ENCODE measurements around the gene ZBED1.

The ZBED1 gene

GRCh38 chrX:2487366-2487765 is 13.4 kb downstream of the ZBED1 start:
- TF ChIP-seq NFIC (IDR thresholded peaks at IDR 0.05): no peak
- no peak for TF ChIP-seq RAD21 (IDR thresholded peaks at IDR 0.05; ENCODE audit: low read depth)
- no peak for TF ChIP-seq CEBPB (IDR thresholded peaks at IDR 0.05)
- TF ChIP-seq FOXM1 (IDR thresholded peaks at IDR 0.05; ENCODE audit: borderline replicate concordance, low read depth): no peak
- TF ChIP-seq CREB1 (IDR thresholded peaks at IDR 0.05; ENCODE audit: low read depth): no peak
- TF ChIP-seq USF1 (IDR thresholded peaks at IDR 0.05): no peak
- TF ChIP-seq REST (IDR thresholded peaks at IDR 0.05; ENCODE audit: low read depth): no peak
- TF ChIP-seq MAX (IDR thresholded peaks at IDR 0.05): no peak
- no peak for TF ChIP-seq TAF1 (IDR thresholded peaks at IDR 0.05; ENCODE audit: low read depth)
- TF ChIP-seq ZBTB7A (IDR thresholded peaks at IDR 0.05; ENCODE audit: low read depth): no peak
- no peak for TF ChIP-seq EP300 (IDR thresholded peaks at IDR 0.05; ENCODE audit: borderline replicate concordance)
- TF ChIP-seq TEAD4 (IDR thresholded peaks at IDR 0.05): no peak

GRCh38 chrX:2486476-2487133 is 14.2 kb downstream of the ZBED1 start:
- TF ChIP-seq TCF12 (IDR thresholded peaks at IDR 0.05; ENCODE audit: low read depth) (no peak), FOXM1 (IDR thresholded peaks at IDR 0.05; ENCODE audit: borderline replicate concordance, low read depth) (no peak), TAF1 (IDR thresholded peaks at IDR 0.05; ENCODE audit: low read depth) (no peak), REST (IDR thresholded peaks at IDR 0.05; ENCODE audit: low read depth) (no peak), CEBPB (IDR thresholded peaks at IDR 0.05) (no peak), CREB1 (IDR thresholded peaks at IDR 0.05; ENCODE audit: low read depth) (no peak), ZBTB7A (IDR thresholded peaks at IDR 0.05; ENCODE audit: low read depth) (no peak), NFIC (IDR thresholded peaks at IDR 0.05) (no peak), YY1 (IDR thresholded peaks at IDR 0.05; ENCODE audit: low read depth) (no peak), USF1 (IDR thresholded peaks at IDR 0.05) (no peak), EGR1 (IDR thresholded peaks at IDR 0.05) (no peak), TEAD4 (IDR thresholded peaks at IDR 0.05) (no peak)

- TF ChIP-seq CREB1 (IDR thresholded peaks at IDR 0.05; ENCODE audit: low read depth): no peak
- no peak for TF ChIP-seq CEBPB (IDR thresholded peaks at IDR 0.05)
- TF ChIP-seq EP300 (IDR thresholded peaks at IDR 0.05; ENCODE audit: borderline replicate concordance): no peak
- no peak for TF ChIP-seq FOXM1 (IDR thresholded peaks at IDR 0.05; ENCODE audit: borderline replicate concordance, low read depth)
- no peak for TF ChIP-seq TAF1 (IDR thresholded peaks at IDR 0.05; ENCODE audit: low read depth)
- no peak for TF ChIP-seq NFIC (IDR thresholded peaks at IDR 0.05)
Observed at GRCh38 chrX:2485789-2486345, 14.9 kb downstream of the ZBED1 start.

- TF ChIP-seq TEAD4 (IDR thresholded peaks at IDR 0.05) (no peak), CEBPB (IDR thresholded peaks at IDR 0.05) (no peak), EP300 (IDR thresholded peaks at IDR 0.05; ENCODE audit: borderline replicate concordance) (no peak), FOXM1 (IDR thresholded peaks at IDR 0.05; ENCODE audit: borderline replicate concordance, low read depth) (no peak), YY1 (IDR thresholded peaks at IDR 0.05; ENCODE audit: low read depth) (no peak), CREB1 (IDR thresholded peaks at IDR 0.05; ENCODE audit: low read depth) (no peak), RAD21 (IDR thresholded peaks at IDR 0.05; ENCODE audit: low read depth) (no peak), EGR1 (IDR thresholded peaks at IDR 0.05) (no peak), TCF12 (IDR thresholded peaks at IDR 0.05; ENCODE audit: low read depth) (no peak), NFIC (IDR thresholded peaks at IDR 0.05) (no peak)
Observed at GRCh38 chrX:2484721-2485648, 15.8 kb downstream of the ZBED1 start.

GRCh38 chrX:2484256-2484655 is 16.5 kb downstream of the ZBED1 start:
- no peak for TF ChIP-seq TEAD4 (IDR thresholded peaks at IDR 0.05)
- TF ChIP-seq YY1 (IDR thresholded peaks at IDR 0.05; ENCODE audit: low read depth): no peak
- TF ChIP-seq USF1 (IDR thresholded peaks at IDR 0.05): no peak
- TF ChIP-seq MAX (IDR thresholded peaks at IDR 0.05): no peak
- no peak for TF ChIP-seq TCF12 (IDR thresholded peaks at IDR 0.05; ENCODE audit: low read depth)
- TF ChIP-seq ZBTB7A (IDR thresholded peaks at IDR 0.05; ENCODE audit: low read depth): no peak
- TF ChIP-seq RAD21 (IDR thresholded peaks at IDR 0.05; ENCODE audit: low read depth): no peak
- no peak for TF ChIP-seq EGR1 (IDR thresholded peaks at IDR 0.05)
- no peak for TF ChIP-seq NFIC (IDR thresholded peaks at IDR 0.05)
- TF ChIP-seq CEBPB (IDR thresholded peaks at IDR 0.05): no peak
- no peak for TF ChIP-seq REST (IDR thresholded peaks at IDR 0.05; ENCODE audit: low read depth)
